ENCODE data around the gene LEFTY2.
"Not testable (repeated sequence)": the region's sequence is repeated elsewhere in the genome, so short reads cannot be mapped to it uniquely, and the experiment has no call there.

- not testable (repeated sequence) for TF ChIP-seq YY1 (IDR thresholded peaks at IDR 0.05; ENCODE audit: insufficient read depth, insufficient read length); ZNF274 (IDR thresholded peaks at IDR 0.05; ENCODE audit: low read depth, low read length); SUZ12 (IDR thresholded peaks at IDR 0.05; ENCODE audit: extremely low read depth, insufficient read depth, insufficient read length)
These were observed 4.9 kb downstream of the LEFTY2 start for GRCh38 chr1:225936086-225936485.
